Epithelial cell of esophagus (primary cell): Measurements from ENCODE around the gene PSG11.
A peak's percentile ranks its signal among the peaks of the same experiment; 100 is the strongest.
"Not testable (repeated sequence)": the region's sequence is repeated elsewhere in the genome, so short reads cannot be mapped to it uniquely, and the experiment has no call there.

Experiments used
- DNase-seq: peaks from one replicate; pipeline ENCODE4 v3.0.0; 2010; ENCODE audit warnings: low read depth
- H3K4me3 ChIP-seq: 2 replicates; pipeline ENCODE4 v1.5.1; 2011; ENCODE audit warnings: mild to moderate bottlenecking, low read length, control low read depth
- CTCF ChIP-seq: IDR thresholded peaks from 2 replicates; pipeline ENCODE4 v1.5.1; 2011; ENCODE audit warnings: low read depth, mild to moderate bottlenecking, low read length, control low read depth, inconsistent platforms; ENCODE audit not compliant: insufficient read depth; ENCODE audit errors: missing control alignments

The PSG11 gene

GRCh38 chr19:43026369-43026768, at the start of gene PSG11:
PSG11 (minus strand) TSS chr19:43026469; CDS start chr19:43026372, 97 bp downstream.
- DNase-seq, H3K4me3 ChIP-seq: not testable (repeated sequence)

- DNase-seq, H3K4me3 ChIP-seq: not testable (repeated sequence)
These were observed 36.1 kb upstream of the PSG11 start for GRCh38 chr19:43062418-43062817.

- DNase-seq, H3K4me3 ChIP-seq: not testable (repeated sequence)
These were observed 35.1 kb upstream of the PSG11 start for GRCh38 chr19:43061326-43061725.

- DNase-seq, result peak; percentile 50
- H3K4me3 ChIP-seq, result not testable (repeated sequence)
These were observed 34.0 kb upstream of the PSG11 start for GRCh38 chr19:43060254-43060653.

- not testable (repeated sequence) for DNase-seq, H3K4me3 ChIP-seq
These were observed 33.2 kb upstream of the PSG11 start for GRCh38 chr19:43059482-43059881.

GRCh38 chr19:43058440-43058839, 32.2 kb upstream of the PSG11 start:
- peak; percentile 73 for DNase-seq

GRCh38 chr19:43047966-43048365, 21.7 kb upstream of the PSG11 start:
- not testable (repeated sequence) for H3K4me3 ChIP-seq, DNase-seq

More at GRCh38 chr19:43058440-43058839, 32.2 kb upstream of the PSG11 start:
- H3K4me3 ChIP-seq, result not testable (repeated sequence)

GRCh38 chr19:43046578-43046977, 20.3 kb upstream of the PSG11 start:
- not testable (repeated sequence) for DNase-seq, H3K4me3 ChIP-seq

- not testable (repeated sequence) for DNase-seq, H3K4me3 ChIP-seq
These were observed 17.4 kb upstream of the PSG11 start for GRCh38 chr19:43043492-43044180.

- peak; percentile 58 for TF ChIP-seq CTCF
- DNase-seq, result peak; percentile 67
These were observed 5.4 kb upstream of the PSG11 start for GRCh38 chr19:43031645-43032044.

GRCh38 chr19:43028866-43029265, 2.6 kb upstream of the PSG11 start:
- no peak overlapping the region for H3K4me3 ChIP-seq
- DNase-seq, result no peak
- TF ChIP-seq CTCF, result no peak

More at GRCh38 chr19:43031645-43032044, 5.4 kb upstream of the PSG11 start:
- not testable (repeated sequence) for H3K4me3 ChIP-seq

GRCh38 chr19:43027985-43028384, 1.7 kb upstream of the PSG11 start:
- TF ChIP-seq CTCF, result peak; percentile 56
- peak; percentile 22 for DNase-seq
- H3K4me3 ChIP-seq, result not testable (repeated sequence)

- DNase-seq, H3K4me3 ChIP-seq: not testable (repeated sequence)
These were observed 792 bp upstream of the PSG11 start for GRCh38 chr19:43027061-43027460.

- DNase-seq, result peak; percentile 94
- H3K4me3 ChIP-seq, result not testable (repeated sequence)
These were observed 4.2 kb downstream of the PSG11 start for GRCh38 chr19:43022098-43022497.

GRCh38 chr19:43021629-43022028, 4.6 kb downstream of the PSG11 start:
- peak; percentile 97 for DNase-seq

More at GRCh38 chr19:43021629-43022028, 4.6 kb downstream of the PSG11 start:
- H3K4me3 ChIP-seq, result not testable (repeated sequence)
